Panc1 (cell line): ENCODE results near the gene HCST. TPM values are rescaled to one million over a fixed set of nuclear protein-coding genes. Genes with fewer than 3 reads are reported as not detected.

ENCODE experiments used
- ATAC-seq: fragments of 200-7000 bp; cut with Tn5 transposase; 2 replicates; pipeline ENCODE4 v1.9.1; 2020; ENCODE audit warnings: mild to moderate bottlenecking, moderate library complexity
- BruUV-seq: library from RNA; stranded (reverse); fragments of 400-500 nt; replicated peaks from 2 replicates; lab custom pipeline; 2021; lab: Mats Ljungman, UMichigan
- CTCF ChIA-PET: fragments of 300-600 bp; sonication (Branson Sonifier 250); formaldehyde crosslinking; loops from one replicate; lab custom pipeline; 2022; ENCODE audit warnings: antibody characterized with exemption; lab: Charles Lee
- POLR2A ChIA-PET: fragments of 300-600 bp; sonication (Branson Sonifier 250); formaldehyde crosslinking; loops from one replicate; lab custom pipeline; 2022; ENCODE audit warnings: antibody characterized with exemption; lab: Charles Lee
- DNase-seq: peaks from one replicate; pipeline ENCODE4 v3.0.0-alpha.2; 2010; ENCODE audit warnings: low read depth, low spot score
- H3K27ac ChIP-seq: 2 replicates; pipeline ENCODE4 v1.5.1; 2011; ENCODE audit warnings: mild to moderate bottlenecking, low read length, inconsistent platforms
- H3K27me3 ChIP-seq: fragments of 200-500 bp; sonication (Bioruptor generic); 2 replicates; pipeline ENCODE4 v1.6.0; 2014; ENCODE audit warnings: low read length, inconsistent platforms; ENCODE audit not compliant: control insufficient read depth, insufficient read depth
- H3K36me3 ChIP-seq: fragments of 200-500 bp; sonication (Bioruptor generic); 2 replicates; pipeline ENCODE4 v1.5.1; 2014; ENCODE audit warnings: inconsistent platforms, mild to moderate bottlenecking, low read length, moderate library complexity; ENCODE audit not compliant: control insufficient read depth, insufficient read depth
- H3K4me1 ChIP-seq: 2 replicates; pipeline ENCODE4 v1.5.1; 2011; ENCODE audit warnings: inconsistent platforms, mild to moderate bottlenecking, low read length, moderate library complexity; ENCODE audit not compliant: control insufficient read depth, insufficient read depth
- H3K4me3 ChIP-seq, 2 experiments: 2 replicates each; pipeline ENCODE4 v1.5.1; 2011 to 2012; ENCODE audit warnings: low read depth in 2 of 2, low read length in 2 of 2, mild to moderate bottlenecking in 2 of 2, inconsistent platforms in 1 of 2, moderate library complexity in 1 of 2
- H3K9me3 ChIP-seq: fragments of 200-500 bp; sonication (Bioruptor generic); 2 replicates; pipeline ENCODE4 v1.5.1; 2014; ENCODE audit warnings: low read depth, mild to moderate bottlenecking, inconsistent platforms, low read length, moderate library complexity; ENCODE audit not compliant: control insufficient read depth, insufficient read depth
- POLR2AphosphoS5 ChIP-seq: IDR thresholded peaks from 2 replicates; pipeline ENCODE4 v1.6.1; 2012; ENCODE audit warnings: mild to moderate bottlenecking, low read depth, low read length, moderate library complexity
- SIN3A ChIP-seq: IDR thresholded peaks from 2 replicates; pipeline ENCODE4 v1.6.1; 2012; ENCODE audit warnings: low read depth, mild to moderate bottlenecking, low read length, moderate library complexity, borderline replicate concordance; ENCODE audit not compliant: insufficient read depth
- TCF7L2 ChIP-seq: IDR thresholded peaks from 2 replicates; pipeline ENCODE4 v1.6.1; 2011; ENCODE audit warnings: mild to moderate bottlenecking, low read depth, low read length, inconsistent platforms
- in situ Hi-C: cut with HindIII; loops from 2 replicates; pipeline ENCODE4 v1.10.0; 2016; ENCODE audit warnings: low sequenced_read_pairs, low pct_unique_long_range_greater_than_20kb
- intact Hi-C: fragments of 100-400 bp; cut with micrococcal nuclease; formaldehyde crosslinking; loops from one replicate; pipeline ENCODE4 v1.10.0; 2022; ENCODE audit not compliant: unreplicated experiment
- total RNA-seq: library from RNA; stranded (reverse); gene quantifications from one replicate; pipeline ENCODE4 v1.2.1, GENCODE V29; 2021; ENCODE audit not compliant: unreplicated experiment
- TF ChIP-seq, protein P1 (sequence below), 2 experiments: IDR thresholded peaks; 2 replicates each; pipeline ENCODE4 v1.6.1; 2011 to 2012; ENCODE audit warnings: low read depth in 2 of 2, control low read depth in 1 of 2, low read length in 1 of 2, mild to moderate bottlenecking in 1 of 2, moderate library complexity in 1 of 2; ENCODE audit not compliant: insufficient read depth in 1 of 2
- TF ChIP-seq, protein P2 (sequence below): fragments of 450-650 bp; IDR thresholded peaks from 2 replicates; pipeline ENCODE4 v1.5.1; 2017; ENCODE audit warnings: mild to moderate bottlenecking

Gene HCST
- total RNA-seq, 1 experiment from 2014 or later: 2.9 TPM

DNA sequence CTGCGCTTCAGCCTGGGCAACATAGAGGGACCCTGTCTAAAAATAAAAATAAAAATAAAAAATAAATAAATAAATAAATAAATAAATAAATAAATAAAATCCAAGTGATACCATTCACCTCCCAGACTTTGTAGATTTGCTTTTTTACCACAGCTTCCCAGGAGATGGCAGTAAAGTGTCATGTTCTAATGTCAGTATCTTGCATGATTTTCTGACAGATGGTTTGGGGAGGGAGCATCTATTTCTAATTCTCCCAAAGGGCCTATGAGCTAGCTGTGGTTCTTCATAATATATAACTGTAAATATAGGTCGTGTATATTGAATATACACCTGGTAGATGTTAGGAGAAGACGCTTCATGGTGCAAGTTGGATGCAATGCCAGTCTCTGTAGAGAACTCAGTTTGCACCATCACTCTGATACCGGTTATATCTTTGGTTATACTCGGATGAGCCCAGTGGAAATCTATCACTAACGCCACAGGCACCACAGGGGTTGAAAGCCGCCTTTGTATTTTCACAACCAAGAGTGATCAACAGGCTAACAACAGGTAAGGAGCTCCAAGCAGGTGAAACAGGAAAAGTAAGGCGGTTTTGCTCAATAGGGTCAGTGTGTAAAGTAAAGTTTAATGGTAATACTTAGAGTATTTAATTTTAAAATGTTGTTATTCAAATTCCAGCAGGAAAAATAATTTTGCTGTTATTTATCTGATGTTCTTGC is 20.1 kb upstream of the HCST start:
- CTCF ChIA-PET: interaction anchor here (1.1 kb wide), 1 partner anchor 50 kb away, joined by 3 read pairs; no protein-coding TSS in a partner anchor
- peak; percentile 73 for ATAC-seq
- no peaks in the 10 kb centered on the region for H3K36me3 ChIP-seq
- 0 out of 2 replicates have a peak, but pooled peaks cover 2% of the 10 kb centered on the region for H3K4me1 ChIP-seq
- no peak for TF ChIP-seq SIN3A
- TF ChIP-seq, protein P1, sequence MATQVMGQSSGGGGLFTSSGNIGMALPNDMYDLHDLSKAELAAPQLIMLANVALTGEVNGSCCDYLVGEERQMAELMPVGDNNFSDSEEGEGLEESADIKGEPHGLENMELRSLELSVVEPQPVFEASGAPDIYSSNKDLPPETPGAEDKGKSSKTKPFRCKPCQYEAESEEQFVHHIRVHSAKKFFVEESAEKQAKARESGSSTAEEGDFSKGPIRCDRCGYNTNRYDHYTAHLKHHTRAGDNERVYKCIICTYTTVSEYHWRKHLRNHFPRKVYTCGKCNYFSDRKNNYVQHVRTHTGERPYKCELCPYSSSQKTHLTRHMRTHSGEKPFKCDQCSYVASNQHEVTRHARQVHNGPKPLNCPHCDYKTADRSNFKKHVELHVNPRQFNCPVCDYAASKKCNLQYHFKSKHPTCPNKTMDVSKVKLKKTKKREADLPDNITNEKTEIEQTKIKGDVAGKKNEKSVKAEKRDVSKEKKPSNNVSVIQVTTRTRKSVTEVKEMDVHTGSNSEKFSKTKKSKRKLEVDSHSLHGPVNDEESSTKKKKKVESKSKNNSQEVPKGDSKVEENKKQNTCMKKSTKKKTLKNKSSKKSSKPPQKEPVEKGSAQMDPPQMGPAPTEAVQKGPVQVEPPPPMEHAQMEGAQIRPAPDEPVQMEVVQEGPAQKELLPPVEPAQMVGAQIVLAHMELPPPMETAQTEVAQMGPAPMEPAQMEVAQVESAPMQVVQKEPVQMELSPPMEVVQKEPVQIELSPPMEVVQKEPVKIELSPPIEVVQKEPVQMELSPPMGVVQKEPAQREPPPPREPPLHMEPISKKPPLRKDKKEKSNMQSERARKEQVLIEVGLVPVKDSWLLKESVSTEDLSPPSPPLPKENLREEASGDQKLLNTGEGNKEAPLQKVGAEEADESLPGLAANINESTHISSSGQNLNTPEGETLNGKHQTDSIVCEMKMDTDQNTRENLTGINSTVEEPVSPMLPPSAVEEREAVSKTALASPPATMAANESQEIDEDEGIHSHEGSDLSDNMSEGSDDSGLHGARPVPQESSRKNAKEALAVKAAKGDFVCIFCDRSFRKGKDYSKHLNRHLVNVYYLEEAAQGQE (IDR thresholded peaks at IDR 0.05; ENCODE audit: insufficient read depth in 1 of 2, low read depth in 2 of 2, low read length in 1 of 2): peak in 1 of 2 experiments; percentile 42; a peak in 1 of 4 replicates
- in situ Hi-C loops: no loop called here
- DNase-seq: peak; percentile 87
- BruUV-seq: no TSS peak
- H3K27me3 ChIP-seq: no peaks in the 10 kb centered on the region
- POLR2A ChIA-PET: interaction anchor here (0.6 kb wide), 1 partner anchor 188 kb away, joined by 3 read pairs; no protein-coding TSS in a partner anchor
- H3K27ac ChIP-seq: no peak overlapping the region
- intact Hi-C loops: loop anchor here (1.0 kb wide), 1 partner anchor 49 kb away; no protein-coding TSS in a partner anchor
- H3K4me3 ChIP-seq: no peak overlapping the region
- no peaks in the 10 kb centered on the region for H3K9me3 ChIP-seq

DNA sequence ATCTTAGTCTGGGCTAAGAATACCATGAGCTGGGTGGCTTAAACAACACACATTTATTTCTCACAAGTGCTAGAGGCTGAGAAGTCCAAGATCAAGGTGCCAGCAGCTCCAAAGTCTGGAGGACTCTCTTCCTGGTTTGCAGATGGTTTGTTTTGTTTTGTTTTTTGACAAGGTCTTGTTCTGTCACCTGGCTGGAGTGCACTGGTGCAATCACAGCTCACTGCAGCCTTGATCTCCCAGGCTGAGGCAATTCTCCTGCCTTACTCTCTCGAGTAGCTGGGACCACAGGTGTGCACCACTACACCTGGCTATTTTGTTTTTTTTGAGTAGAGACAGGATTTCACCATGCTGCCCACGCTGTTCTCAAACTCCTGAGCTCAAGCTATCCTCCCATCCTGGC is 18.4 kb upstream of the HCST start:
- DNase-seq (no peak), ATAC-seq (no peak)
- TF ChIP-seq POLR2AphosphoS5: no peak
- TF ChIP-seq, protein P2, sequence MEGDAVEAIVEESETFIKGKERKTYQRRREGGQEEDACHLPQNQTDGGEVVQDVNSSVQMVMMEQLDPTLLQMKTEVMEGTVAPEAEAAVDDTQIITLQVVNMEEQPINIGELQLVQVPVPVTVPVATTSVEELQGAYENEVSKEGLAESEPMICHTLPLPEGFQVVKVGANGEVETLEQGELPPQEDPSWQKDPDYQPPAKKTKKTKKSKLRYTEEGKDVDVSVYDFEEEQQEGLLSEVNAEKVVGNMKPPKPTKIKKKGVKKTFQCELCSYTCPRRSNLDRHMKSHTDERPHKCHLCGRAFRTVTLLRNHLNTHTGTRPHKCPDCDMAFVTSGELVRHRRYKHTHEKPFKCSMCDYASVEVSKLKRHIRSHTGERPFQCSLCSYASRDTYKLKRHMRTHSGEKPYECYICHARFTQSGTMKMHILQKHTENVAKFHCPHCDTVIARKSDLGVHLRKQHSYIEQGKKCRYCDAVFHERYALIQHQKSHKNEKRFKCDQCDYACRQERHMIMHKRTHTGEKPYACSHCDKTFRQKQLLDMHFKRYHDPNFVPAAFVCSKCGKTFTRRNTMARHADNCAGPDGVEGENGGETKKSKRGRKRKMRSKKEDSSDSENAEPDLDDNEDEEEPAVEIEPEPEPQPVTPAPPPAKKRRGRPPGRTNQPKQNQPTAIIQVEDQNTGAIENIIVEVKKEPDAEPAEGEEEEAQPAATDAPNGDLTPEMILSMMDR: no peak
- intact Hi-C loops: no loop called here
- Histone ChIP-seq H3K4me3 (no peak overlapping the region), H3K27ac (no peak overlapping the region), H3K27me3 (no peaks in the 10 kb centered on the region), H3K4me1 (0 out of 2 replicates have a peak, but pooled peaks cover 2% of the 10 kb centered on the region), H3K9me3 (no peaks in the 10 kb centered on the region), H3K36me3 (no peaks in the 10 kb centered on the region)
- in situ Hi-C loops: no loop called here
- ChIA-PET CTCF (interaction anchor here (0.6 to 1.9 kb wide), 2 partner anchors 13 to 47 kb away, joined by 3 to 7 read pairs; no protein-coding TSS in a partner anchor), POLR2A (interaction anchor here (0.6 kb wide), 2 partner anchors 17 to 110 kb away, joined by 3 to 7 read pairs; no protein-coding TSS in a partner anchor)
- no TSS peak for BruUV-seq

DNA sequence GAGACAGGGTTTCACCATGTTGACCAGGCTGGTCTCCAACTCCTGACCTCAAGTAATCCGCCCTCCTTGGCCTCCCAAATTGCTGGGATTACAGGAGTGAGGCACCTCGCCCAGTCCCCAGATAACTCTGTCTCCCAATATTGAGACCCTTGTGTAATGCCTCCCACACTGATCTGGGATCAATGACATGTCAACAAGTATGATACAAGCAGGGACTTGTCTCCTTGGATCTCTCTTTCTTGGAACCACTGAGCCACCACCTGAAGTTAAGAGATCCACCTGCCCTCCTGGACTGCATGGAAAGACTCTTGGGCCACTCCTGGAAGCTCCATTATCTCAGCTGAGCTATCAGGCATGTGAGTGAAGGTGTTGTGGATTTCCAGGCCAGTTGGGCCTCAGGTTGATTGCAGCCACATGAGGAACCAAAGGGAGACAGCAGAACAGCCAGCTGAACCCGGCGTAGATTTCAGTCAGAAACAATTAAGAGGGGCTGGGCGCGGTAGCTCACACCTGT is 17.0 kb upstream of the HCST start:
- in situ Hi-C loops: no loop called here
- POLR2A ChIA-PET: no interaction called here

More for the DNA sequence above, 17.0 kb upstream of the HCST start:
- Histone ChIP-seq H3K4me1 (no peaks in the 10 kb centered on the region), H3K27ac (no peak overlapping the region), H3K9me3 (no peaks in the 10 kb centered on the region), H3K36me3 (no peaks in the 10 kb centered on the region), H3K27me3 (no peaks in the 10 kb centered on the region), H3K4me3 (no peak overlapping the region)
- CTCF ChIA-PET: no interaction called here
- TF ChIP-seq, protein P1 (IDR thresholded peaks at IDR 0.05; ENCODE audit: insufficient read depth in 1 of 2, low read depth in 2 of 2, low read length in 1 of 2): no peak
- no peak for TF ChIP-seq TCF7L2
- no peak for TF ChIP-seq SIN3A
- TF ChIP-seq POLR2AphosphoS5: no peak
- TF ChIP-seq, protein P2: no peak
- intact Hi-C loops: no loop called here
- no TSS peak for BruUV-seq
- ATAC-seq (no peak), DNase-seq (no peak)
